ENCODE data around the gene TEX2. TPM values are rescaled to one million over a fixed set of nuclear protein-coding genes. Genes with fewer than 3 reads are reported as not detected.

The TEX2 gene
- total and polyA plus RNA-seq, 2 of the 13 experiments (the other 11 are each of a cell fraction or from before 2014, with no cell fraction given): 21.4 to 37.7 TPM

DNA sequence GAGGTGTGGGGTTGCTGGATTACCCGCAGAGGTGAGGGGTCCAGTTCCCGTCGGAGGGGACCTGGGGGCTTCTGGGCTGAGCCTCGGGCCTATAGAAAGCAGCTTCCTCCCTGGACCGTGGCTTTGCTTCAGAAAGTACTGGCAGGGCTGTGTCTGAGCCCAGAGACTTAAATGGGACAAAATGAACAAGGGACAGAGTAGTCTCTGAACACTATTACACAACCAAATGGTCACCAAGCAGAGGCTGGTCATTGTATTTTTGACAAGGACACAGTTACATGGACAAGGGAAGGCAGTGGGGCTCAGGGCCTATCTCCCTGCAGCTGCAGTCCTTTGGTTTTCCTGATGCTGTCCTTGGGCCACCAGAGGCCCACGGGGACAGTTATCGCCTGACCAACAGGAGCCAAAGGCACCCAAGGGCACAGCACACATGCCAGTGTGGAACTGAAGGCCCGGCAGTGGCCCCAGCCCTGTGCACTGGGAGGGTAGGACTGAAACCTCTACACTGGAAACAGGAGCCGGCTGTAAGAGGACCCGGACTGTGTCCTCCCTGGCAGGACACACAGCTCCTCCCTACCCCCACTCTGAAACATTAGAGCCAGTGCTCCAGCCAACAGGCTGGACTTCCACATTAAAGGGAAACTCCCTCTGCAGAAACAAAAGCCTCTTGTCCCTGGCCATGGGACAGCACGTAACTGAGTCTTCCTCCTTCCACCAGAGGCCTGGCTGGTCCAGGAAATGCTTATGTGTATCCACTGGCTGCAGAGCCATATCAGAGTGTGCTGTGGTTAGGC lies 107.1 kb downstream of the TEX2 start (continued):
- TF ChIP-seq, protein P1, sequence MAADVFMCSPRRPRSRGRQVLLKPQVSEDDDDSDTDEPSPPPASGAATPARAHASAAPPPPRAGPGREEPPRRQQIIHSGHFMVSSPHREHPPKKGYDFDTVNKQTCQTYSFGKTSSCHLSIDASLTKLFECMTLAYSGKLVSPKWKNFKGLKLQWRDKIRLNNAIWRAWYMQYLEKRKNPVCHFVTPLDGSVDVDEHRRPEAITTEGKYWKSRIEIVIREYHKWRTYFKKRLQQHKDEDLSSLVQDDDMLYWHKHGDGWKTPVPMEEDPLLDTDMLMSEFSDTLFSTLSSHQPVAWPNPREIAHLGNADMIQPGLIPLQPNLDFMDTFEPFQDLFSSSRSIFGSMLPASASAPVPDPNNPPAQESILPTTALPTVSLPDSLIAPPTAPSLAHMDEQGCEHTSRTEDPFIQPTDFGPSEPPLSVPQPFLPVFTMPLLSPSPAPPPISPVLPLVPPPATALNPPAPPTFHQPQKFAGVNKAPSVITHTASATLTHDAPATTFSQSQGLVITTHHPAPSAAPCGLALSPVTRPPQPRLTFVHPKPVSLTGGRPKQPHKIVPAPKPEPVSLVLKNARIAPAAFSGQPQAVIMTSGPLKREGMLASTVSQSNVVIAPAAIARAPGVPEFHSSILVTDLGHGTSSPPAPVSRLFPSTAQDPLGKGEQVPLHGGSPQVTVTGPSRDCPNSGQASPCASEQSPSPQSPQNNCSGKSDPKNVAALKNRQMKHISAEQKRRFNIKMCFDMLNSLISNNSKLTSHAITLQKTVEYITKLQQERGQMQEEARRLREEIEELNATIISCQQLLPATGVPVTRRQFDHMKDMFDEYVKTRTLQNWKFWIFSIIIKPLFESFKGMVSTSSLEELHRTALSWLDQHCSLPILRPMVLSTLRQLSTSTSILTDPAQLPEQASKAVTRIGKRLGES (CRISPR knock-in tag; IDR thresholded peaks at IDR 0.05; ENCODE audit: borderline replicate concordance): no peak
- TF ChIP-seq SRY (CRISPR knock-in tag; IDR thresholded peaks at IDR 0.05): peak; percentile 28; the same call in 1 of the 2 replicates
- TF ChIP-seq, protein P2, sequence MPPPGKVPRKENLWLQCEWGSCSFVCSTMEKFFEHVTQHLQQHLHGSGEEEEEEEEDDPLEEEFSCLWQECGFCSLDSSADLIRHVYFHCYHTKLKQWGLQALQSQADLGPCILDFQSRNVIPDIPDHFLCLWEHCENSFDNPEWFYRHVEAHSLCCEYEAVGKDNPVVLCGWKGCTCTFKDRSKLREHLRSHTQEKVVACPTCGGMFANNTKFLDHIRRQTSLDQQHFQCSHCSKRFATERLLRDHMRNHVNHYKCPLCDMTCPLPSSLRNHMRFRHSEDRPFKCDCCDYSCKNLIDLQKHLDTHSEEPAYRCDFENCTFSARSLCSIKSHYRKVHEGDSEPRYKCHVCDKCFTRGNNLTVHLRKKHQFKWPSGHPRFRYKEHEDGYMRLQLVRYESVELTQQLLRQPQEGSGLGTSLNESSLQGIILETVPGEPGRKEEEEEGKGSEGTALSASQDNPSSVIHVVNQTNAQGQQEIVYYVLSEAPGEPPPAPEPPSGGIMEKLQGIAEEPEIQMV (CRISPR knock-in tag; IDR thresholded peaks at IDR 0.05; ENCODE audit: low read depth): peak; percentile 49; the same call in 1 of the 2 replicates
- TF ChIP-seq FOXO1 (CRISPR knock-in tag; IDR thresholded peaks at IDR 0.05): peak; percentile 62
- TF ChIP-seq, protein P3, sequence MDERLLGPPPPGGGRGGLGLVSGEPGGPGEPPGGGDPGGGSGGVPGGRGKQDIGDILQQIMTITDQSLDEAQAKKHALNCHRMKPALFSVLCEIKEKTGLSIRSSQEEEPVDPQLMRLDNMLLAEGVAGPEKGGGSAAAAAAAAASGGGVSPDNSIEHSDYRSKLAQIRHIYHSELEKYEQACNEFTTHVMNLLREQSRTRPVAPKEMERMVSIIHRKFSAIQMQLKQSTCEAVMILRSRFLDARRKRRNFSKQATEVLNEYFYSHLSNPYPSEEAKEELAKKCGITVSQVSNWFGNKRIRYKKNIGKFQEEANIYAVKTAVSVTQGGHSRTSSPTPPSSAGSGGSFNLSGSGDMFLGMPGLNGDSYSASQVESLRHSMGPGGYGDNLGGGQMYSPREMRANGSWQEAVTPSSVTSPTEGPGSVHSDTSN (CRISPR knock-in tag; IDR thresholded peaks at IDR 0.05): no peak
- TF ChIP-seq ZNF510 (CRISPR knock-in tag; IDR thresholded peaks at IDR 0.05; ENCODE audit: low read depth): no peak
- peak; percentile 19 for TF ChIP-seq JARID2 (CRISPR knock-in tag; IDR thresholded peaks at IDR 0.05; ENCODE audit: insufficient replicate concordance)
- TF ChIP-seq, protein P4, sequence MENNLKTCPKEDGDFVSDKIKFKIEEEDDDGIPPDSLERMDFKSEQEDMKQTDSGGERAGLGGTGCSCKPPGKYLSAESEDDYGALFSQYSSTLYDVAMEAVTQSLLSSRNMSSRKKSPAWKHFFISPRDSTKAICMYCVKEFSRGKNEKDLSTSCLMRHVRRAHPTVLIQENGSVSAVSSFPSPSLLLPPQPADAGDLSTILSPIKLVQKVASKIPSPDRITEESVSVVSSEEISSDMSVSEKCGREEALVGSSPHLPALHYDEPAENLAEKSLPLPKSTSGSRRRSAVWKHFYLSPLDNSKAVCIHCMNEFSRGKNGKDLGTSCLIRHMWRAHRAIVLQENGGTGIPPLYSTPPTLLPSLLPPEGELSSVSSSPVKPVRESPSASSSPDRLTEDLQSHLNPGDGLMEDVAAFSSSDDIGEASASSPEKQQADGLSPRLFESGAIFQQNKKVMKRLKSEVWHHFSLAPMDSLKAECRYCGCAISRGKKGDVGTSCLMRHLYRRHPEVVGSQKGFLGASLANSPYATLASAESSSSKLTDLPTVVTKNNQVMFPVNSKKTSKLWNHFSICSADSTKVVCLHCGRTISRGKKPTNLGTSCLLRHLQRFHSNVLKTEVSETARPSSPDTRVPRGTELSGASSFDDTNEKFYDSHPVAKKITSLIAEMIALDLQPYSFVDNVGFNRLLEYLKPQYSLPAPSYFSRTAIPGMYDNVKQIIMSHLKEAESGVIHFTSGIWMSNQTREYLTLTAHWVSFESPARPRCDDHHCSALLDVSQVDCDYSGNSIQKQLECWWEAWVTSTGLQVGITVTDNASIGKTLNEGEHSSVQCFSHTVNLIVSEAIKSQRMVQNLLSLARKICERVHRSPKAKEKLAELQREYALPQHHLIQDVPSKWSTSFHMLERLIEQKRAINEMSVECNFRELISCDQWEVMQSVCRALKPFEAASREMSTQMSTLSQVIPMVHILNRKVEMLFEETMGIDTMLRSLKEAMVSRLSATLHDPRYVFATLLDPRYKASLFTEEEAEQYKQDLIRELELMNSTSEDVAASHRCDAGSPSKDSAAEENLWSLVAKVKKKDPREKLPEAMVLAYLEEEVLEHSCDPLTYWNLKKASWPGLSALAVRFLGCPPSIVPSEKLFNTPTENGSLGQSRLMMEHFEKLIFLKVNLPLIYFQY (CRISPR knock-in tag; IDR thresholded peaks at IDR 0.05; ENCODE audit: borderline replicate concordance): no peak
- peak; percentile 87 for TF ChIP-seq ZNF768 (CRISPR knock-in tag; IDR thresholded peaks at IDR 0.05)
- peak; percentile 60; the same call in 1 of the 2 replicates for TF ChIP-seq ZNF230 (CRISPR knock-in tag; IDR thresholded peaks at IDR 0.05)
- TF ChIP-seq, protein P5, sequence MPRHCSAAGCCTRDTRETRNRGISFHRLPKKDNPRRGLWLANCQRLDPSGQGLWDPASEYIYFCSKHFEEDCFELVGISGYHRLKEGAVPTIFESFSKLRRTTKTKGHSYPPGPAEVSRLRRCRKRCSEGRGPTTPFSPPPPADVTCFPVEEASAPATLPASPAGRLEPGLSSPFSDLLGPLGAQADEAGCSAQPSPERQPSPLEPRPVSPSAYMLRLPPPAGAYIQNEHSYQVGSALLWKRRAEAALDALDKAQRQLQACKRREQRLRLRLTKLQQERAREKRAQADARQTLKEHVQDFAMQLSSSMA (CRISPR knock-in tag; IDR thresholded peaks at IDR 0.05): no peak
- TF ChIP-seq, protein P6, sequence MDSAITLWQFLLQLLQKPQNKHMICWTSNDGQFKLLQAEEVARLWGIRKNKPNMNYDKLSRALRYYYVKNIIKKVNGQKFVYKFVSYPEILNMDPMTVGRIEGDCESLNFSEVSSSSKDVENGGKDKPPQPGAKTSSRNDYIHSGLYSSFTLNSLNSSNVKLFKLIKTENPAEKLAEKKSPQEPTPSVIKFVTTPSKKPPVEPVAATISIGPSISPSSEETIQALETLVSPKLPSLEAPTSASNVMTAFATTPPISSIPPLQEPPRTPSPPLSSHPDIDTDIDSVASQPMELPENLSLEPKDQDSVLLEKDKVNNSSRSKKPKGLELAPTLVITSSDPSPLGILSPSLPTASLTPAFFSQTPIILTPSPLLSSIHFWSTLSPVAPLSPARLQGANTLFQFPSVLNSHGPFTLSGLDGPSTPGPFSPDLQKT (CRISPR knock-in tag; IDR thresholded peaks at IDR 0.05; ENCODE audit: borderline replicate concordance): no peak
- no peak for TF ChIP-seq SCMH1 (CRISPR knock-in tag; IDR thresholded peaks at IDR 0.05; ENCODE audit: borderline replicate concordance)
- no peak for TF ChIP-seq REL (CRISPR knock-in tag; conservative IDR thresholded peaks at IDR 0.05)

Measured in HepG2 (cell line).